HG03457 (cell line): ENCODE results near the gene CBFA2T2.
A peak's percentile ranks its signal among the peaks of the same experiment; 100 is the strongest.

ENCODE experiments used
- ATAC-seq: cut with Tn5 transposase; IDR thresholded peaks from one replicate; pipeline ENCODE4 v1.9.1; 2021; ENCODE audit warnings: moderate number of reproducible peaks; ENCODE audit not compliant: unreplicated experiment

CBFA2T2 gene

DNA sequence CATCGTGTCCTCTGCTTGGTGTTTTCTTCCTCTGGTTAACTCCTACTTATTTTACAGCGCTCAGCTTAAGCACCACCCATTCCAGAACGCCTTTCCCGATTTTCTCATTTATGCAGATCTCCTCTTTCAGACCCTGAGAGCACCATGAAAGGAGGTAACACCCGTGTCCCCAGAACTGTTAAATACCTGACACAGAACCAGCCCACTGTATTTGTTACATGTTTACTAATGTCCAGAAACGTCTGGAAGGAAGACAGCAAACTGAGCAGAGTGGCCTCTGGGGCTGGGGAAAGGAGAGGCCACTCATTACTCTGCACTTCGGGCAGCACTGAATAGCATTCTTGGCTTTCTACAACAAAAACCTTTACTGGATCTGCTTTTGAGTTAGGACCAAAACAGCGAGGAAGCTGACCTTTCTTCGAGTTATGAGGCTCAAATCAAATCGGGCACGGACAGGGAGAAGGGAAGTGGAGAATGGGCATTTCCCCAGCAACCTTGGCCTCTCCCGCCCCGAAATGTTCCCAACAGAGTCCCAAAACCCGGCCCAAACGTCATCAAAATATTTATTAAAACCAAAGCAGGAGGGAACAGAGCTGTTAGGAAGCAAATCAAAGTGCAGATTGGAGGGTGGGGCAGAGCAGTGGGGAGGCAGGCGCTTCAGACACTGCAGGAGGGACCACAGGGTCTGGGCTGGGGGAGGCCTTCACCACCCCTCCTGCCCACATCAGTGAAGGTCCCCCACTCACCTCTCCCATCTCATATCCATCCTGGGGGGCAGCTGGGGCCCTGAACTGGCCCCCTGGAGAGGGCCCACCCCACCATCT, 185.5 kb downstream of the CBFA2T2 start:
- no peak for ATAC-seq

DNA sequence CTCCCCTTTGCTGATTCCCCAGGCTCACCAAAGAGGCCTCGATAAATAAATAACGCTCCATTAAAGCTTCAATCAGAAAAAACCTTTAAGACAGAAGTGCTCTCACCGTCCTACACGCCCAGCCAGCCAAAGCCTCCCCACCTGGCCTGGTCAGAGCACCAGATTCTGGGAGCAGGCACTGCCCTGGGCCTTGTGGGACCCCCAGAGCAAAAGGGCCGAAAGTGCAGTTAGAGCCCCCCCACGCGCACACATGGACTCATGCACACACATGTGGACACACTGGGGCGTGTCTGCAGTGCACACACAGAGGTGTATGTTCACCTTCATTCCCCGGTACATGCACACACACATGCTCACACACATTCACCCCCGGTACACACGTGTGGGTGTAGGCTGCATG, 186.2 kb downstream of the CBFA2T2 start:
- no peak for ATAC-seq

DNA sequence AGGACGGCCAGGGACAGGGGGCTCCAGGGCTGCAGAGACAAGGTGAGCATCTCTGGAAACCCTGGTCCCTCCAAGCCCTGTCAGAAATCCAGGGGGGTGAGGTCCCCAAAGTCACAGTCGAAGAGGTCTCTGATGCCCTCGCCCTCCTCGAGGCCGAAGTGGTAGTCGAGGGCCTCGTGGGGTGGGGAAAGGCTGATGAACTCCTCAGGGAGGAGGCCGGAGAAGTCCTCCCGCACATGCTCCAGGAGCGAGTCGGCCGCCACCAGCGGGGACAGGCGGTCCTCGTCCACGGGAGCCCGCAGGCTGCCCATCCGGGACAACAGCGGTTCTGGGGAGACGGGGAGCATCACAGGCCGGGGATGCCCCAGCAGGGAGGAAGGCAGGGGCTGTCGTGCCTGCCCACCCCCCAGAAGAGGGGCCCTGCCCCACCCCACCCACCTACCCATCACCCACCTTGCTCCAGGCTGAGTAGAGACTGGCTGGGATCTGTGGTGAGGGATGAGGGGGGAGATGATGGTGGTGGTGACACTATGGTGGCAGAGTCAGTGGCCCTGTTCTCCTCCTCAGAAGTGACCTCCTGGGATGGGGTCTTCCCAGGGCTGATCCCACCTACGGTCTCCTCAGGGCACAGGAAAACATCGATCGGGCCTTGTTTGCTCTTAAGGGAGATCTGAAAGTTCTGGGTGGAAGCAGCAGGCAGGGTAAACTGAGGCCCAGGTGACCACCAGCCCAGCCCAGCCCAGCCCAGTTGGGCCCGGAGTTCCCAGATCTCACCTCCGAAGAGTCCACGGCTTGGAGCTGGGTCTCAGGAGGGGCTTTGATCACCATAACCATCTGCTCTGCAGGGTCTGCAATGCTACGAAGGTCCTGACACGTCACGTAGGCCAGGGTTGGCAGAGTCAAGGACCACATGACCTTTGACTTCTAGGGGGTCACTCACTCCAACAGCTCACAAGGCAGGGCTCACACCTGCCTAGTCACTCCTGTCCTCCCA, 187.1 kb downstream of the CBFA2T2 start:
- no peak for ATAC-seq

DNA sequence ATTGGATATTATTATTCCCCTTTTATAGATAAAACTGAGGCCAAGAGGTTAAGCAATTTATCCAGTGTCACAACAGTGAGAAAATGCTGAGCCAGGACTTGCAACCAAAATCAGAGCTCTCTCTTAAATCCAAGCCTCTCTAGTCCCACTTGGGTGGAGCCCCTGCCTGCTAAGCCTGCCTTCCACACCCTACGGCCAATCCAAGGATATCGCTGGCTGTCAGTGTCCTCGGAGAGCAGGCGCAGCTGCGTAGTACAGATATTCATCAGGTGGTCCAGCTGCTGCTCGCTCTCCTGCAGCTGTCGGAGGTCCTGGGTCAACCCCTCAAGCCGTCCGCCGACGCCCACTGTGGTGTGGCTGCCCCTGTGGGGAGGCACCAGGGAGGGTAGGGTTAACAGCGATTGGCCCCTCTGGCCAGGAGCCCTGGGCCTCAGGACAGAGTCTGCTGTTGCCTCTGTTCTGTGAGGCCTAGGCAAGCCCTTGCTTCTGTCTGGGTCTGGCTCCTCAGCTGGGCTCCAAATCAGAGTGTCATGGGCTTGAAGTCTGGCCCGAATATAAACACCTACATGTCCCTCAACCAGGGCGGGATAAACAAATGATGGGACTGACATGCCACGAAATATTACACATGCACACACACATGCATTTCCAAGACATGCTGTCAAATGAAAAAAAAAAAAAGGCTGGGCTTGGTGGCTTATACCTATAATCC, 188.3 kb downstream of the CBFA2T2 start:
- ATAC-seq, result no peak

DNA sequence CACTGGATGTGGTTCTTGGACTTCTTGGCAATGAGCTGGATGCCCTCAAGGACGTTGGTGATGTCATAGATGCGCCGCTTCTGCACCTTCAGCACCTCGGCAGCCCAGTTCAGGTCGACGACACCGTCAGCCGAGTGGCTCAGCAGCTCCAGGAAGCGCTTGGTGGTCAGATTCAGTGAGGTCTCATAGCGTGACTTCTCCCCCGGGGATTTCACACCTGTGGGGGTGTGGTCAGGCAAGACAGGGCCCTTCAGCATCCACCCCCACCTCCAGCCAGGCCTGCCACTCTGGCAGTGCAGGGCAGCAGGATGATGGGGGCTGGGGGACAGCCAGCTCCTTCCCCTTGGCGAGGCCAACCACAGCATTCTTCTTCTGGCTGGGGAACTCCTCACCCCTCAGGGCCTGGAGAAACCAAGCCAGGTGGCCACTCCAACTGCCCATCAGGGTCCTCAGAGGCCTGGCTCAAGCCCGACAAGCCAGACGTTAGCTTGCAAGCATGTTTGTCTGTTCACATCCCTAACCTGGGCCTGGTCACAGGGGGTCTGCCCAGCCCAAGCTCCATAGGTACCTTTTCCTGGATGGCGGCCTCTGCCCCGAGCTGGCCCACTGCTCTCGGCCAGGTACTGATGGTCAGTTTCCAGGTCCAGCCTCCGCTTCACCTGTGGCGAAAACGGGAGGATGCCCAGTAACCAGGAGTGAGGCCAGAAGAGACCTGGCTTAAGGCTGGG, 190.0 kb downstream of the CBFA2T2 start:
- ATAC-seq, result peak; percentile 44

DNA sequence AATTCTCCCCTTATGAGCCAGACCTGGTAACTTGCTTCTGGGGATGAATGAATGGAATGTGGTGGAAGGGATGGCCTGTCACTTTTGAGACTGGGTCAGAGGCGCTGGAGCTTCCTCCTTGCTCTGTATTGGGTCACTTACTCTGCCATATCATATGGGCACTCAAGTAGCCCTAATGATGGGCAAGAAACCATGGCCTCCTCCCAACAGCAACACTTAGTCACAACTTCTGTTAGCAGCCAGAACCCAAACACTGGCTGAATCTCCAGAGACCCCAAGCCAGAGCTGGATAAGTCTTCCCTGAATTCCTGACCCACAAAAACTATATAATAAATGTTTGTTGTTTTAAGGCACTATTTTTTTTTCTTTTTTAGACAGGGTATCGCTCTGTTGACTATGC, 190.8 kb downstream of the CBFA2T2 start:
- no peak for ATAC-seq

DNA sequence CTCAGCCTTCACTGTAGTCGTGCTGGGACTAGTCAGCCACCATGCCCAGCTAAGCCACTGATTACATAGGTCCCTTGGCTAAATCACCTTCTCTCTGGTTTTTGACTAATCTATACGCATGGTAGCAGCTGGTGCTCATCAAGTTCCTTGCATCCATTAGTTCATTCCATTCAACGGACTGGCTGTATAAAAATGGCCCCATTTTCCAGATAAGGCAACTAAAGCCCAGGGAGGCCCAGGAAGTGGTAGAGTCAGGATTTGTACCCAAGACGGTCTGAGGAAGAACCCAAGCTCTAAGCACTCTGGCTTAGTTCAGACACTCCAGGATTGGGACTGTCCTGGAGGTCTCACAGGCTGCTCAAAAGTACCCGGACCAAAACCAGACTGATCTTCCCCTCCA, 191.4 kb downstream of the CBFA2T2 start:
- no peak for ATAC-seq

DNA sequence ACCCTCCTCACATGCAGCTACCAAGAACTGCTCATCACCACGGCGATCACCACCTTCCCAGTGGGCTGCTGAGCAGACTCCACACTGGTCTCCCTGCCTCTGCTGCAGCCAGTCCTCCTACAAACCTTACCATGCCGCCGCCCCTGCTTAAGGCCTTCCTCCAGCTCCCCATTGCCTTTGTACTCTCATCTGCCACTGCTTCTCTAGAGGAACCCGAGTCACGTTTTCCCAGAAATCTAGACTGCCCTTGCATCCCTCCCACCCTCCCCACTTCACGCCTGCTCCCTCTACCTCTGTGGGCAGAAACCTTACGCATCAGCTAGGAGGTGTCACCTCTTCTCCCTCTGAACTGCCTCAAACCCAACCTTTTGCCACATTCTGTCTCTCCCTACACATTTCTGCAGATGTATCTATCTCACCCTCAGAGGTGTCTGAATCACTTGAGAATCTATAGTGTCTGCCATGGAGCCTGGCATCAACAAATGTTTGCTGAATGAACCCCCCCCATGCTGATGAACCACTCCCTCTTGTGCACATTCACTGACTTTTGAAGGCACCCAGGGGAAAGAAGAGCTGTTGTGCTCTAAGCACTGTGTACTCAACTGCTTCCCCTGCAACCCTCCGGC, 191.9 kb downstream of the CBFA2T2 start:
- ATAC-seq, result no peak

DNA sequence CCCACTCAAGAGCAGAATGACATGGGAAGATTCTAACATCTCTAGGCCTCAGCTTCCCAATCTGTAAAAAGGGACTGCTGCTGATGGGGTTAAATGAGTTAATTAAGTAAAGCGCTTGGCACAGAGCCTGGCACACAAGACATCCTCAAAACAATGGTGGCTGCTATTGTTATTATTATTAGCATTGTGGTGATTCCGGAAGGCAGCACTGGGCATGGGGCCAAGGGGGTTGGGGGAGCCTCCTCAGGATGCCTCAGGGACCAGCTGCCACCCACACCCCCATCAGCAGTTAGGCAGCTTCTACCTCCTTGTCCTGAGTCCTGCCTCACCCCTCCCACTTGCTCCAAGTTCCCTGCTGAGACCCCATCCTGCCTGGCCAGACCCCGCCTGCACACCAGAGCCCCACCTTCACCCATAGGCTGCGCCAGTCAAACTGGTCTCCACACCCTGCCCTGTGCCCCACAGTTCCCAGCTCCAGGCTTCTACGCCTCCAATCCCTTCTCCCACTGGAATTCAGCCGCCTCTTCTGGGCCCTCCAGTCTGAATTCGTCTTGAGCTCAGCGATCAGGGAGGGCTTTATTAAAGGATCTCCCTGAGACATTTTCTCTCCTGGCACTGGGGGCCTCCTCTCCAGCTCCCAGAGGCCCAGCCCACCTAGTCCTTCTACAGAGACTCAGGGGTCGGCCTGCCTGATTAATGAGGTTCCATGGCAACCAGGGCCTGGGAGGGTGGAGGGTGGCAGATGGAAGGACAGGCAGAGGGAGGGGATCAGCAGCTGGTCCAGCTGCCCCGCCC, 194.8 kb downstream of the CBFA2T2 start:
- ATAC-seq, result no peak

DNA sequence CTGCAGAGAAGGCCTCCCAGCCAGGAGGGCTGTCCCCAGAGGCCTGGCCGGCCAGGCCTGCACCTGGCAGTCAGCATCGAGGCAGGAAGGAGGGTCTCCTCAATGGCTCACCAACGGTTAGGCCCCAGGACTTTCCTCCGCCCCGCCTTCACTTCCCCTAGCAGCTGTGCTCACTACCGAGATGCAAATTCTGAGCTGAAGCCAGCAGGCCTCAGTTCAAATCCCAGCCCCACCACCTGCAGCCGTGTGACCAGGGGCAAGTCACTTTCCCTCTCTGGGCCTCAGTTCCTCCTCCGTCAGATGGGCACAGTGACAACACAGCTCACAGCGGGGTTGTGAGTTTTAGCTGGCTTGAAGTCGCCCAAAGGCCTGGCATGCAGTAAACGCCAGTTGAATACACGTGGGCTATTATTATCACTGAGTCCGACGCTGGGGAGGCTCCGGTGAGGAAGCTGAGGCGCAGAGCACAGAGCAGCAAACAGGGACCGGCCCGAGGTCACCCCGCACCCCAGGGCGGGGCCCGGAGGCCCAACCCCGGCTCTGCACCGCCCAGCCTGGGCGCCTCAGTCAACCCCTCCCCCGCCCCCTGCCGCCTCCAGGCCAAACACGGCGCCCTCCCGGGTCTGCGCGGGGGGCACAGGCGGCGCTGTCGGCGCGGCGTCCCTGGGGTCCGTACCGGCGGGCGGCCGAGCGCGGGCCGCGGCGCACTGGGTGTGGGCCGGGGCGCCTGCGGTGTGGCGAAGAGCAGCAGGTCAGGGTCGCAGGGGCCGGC, 195.6 kb downstream of the CBFA2T2 start:
- ATAC-seq, result peak; percentile 18

DNA sequence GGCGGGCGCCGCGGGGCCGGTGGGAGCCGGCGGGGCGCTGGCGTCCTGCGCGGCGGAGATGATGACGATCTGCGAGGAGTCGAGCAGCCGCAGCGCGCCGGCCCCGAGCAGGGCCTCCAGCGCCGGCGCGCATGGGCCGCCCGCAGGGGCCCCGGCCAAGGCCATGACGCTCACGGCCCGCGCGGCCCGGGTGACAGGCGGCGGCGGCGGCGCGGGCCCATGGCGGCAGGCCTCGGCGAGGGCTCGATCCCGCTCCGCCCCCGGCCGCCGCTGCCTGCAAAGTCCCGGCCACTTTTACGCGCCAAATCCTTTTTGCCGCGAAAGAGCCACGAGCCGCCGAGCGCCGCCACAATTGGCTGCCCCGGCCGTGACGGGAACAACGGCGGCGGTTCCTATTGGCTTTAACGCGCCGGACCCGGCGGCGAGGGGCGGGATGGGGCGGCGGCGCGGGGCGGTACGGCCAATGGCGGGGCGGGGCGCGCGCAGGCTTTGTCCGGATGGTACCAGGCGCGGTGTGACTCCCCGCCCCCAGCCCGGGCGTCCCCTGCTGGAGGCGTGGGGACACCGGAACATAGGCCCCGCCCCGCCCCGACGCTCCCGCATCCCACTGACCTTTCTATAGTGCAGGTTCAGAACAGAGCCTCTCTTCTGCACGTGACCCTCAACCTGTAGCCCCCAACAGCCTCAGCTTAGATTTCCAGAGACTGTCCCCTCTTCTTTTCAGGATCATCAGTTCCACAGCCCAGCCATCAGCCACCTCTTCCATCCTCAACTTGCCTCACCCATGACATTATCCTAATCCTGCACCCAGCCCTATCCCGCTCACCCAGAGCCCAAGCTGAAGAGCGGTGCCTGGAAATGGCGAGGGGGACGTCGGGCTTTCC, 196.4 kb downstream of the CBFA2T2 start, which contains the start of gene E2F1:
Gene E2F1, minus strand, starts transcription at position 286 of the 884 bp plus-strand sequence. Its CDS starts 121 bp downstream, at position 165.
- peak; percentile 71 for ATAC-seq

DNA sequence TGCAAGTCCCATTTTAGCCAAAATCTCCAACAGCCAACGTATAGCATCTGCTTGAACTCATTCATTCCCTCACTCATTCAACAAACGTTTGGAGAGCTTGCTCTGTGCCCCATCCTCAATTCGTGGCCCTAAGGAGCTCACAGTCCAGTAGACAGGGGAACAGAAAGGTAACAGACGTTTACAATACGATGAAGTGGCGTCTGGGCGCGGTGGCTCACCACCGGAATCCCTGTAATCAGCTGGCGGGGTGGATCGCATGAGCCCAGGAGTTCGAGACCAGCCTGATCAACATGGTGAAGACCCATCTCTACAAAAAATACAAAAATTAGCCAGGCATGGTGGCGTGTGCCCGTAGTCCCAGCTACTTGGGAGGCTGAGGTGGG, 197.1 kb downstream of the CBFA2T2 start:
- no peak for ATAC-seq

DNA sequence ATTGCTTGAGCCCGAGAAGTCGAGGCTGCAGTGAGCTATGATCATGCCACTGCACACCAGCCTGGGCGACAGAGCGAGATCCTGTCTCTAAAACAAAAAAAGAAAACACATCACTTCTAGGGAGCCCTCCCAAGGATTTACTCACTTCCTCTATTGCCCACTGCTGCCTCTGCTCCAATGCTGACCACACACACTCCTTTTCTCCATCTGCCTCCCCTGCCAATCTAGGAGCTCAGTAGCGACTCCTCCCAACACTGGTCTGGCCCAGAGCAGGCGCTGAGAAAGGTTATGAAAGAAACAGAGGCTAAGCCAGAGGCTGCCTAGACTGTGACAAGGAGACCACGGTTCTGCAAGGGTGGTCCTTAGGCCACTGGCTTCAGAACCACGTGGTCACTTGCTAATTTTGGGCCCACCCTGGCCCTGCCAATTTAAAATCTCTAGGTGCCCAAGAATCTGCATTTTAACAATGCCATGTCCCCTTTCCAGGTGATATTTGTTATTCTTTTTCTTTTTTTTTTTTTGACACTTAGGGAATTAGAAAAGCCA, 197.5 kb downstream of the CBFA2T2 start:
- ATAC-seq, result no peak

DNA sequence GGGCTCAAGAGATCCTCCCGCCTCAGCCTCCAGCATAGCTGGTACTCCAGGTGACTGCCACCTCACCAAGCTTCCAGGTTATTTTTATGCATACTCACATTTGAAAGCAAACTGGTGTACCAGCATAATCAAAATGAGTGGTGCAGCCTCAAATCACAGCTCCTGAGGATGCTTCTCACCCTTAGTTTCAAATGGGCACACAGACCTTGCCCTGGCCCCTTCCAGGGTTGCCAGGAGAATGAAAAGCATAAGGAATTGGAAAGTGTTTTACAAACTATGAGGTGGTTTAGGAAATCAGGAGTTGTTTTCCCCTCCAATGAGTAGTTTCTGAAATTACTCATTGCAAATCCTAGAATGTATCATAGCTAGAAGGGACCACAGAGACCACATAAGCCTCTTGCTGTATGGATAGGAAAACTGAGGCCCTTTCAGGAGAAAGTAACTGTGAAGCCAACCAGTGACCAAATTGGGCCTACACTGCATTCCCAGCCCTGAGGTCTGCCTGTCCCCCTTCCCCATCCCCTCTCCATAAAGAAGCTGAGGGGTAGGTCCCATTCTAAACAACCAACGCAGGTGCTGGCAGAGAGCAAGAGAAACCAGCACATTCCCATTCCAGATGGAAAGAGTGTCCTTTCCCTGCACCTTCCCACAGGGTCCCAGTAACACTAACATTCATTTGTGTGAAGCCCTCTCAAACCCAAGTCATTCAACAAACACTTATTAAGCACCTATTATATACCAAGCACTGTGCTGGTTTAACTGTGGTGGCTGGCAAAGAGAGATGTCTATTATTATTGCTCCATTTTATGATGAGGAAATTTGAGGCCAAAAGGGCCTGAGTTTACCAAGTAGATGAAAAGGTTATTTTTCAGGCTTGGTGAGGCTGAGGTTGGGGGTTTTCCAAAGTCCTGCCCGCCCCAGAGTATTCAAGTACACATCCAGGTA, 198.4 kb downstream of the CBFA2T2 start:
- no peak for ATAC-seq

DNA sequence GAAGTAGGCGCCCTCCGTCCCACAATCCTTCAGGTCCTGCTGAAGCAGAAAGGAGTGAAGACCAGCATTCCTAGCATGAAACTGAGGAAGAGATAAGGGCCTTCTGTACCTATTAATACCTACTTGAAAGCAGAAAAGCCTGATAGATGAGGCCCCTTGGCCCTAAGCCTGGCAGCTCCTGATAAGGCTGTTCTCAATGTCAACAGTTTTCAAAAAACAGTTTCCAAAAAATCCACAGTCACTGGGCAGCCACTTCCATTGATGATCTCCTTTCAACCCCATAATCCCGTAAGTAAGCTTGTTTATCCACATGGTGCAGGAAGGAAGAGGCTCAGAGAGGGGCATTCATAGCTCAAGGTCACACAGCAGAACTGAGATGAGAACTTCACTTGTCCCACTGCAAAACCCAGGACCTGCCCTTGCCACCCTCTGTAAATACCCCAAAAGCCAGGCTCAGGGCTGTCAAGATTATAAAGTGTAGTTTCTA, 199.1 kb downstream of the CBFA2T2 start:
- ATAC-seq, result no peak

DNA sequence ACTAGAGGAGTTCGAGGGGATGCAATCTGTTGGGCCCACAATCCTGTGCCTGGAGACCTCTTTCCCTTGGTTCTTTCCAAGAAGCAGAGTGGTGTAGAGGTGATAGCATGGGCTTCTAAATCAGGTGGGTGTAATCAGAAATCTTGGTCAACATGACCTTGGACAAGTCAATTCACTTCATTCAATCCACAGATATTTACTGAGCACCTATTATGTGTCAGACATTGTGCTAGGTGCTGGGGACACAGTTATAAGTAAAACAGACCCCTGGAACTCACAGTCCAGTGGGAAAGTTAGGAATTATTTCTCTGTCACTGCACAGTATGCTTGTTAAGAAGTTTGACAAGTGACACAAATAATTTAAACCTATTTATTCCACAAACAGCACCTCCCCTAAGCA, 199.6 kb downstream of the CBFA2T2 start:
- ATAC-seq, result no peak
